Adrenal gland (tissue), 19 donors: Measurements from ENCODE around the gene GNG11. TPM values are rescaled to one million over a fixed set of nuclear protein-coding genes. Genes with fewer than 3 reads are reported as not detected.

ENCODE experiments used
- DNase-seq, 7 donors: peaks; one replicate each; pipeline ENCODE4 v3.0.0-alpha.2; 2019 to 2020
- H3K27ac ChIP-seq, 5 donors: fragments of 200-600 bp; sonication (generic) in 4 of 5; 1 replicate in 3 of 5; 2 replicates in 2 of 5; pipeline versions ENCODE4 v1.5.1 to v1.8.0; 2016 to 2020; ENCODE audit warnings: mild to moderate bottlenecking in 1 of 5
- H3K27me3 ChIP-seq: fragments of 200-600 bp; 2 replicates; pipeline ENCODE4 v1.8.0; 2021
- H3K36me3 ChIP-seq, 2 donors: fragments of 200-600 bp; replicated peaks in 1 of 2; 1 replicate in 1 of 2; 2 replicates in 1 of 2; pipeline versions ENCODE4 v1.5.1 to v1.8.0; 2018 to 2022
- H3K4me1 ChIP-seq, 2 donors: fragments of 200-600 bp; replicated peaks in 1 of 2; 1 replicate in 1 of 2; 2 replicates in 1 of 2; pipeline versions ENCODE4 v1.5.1 to v1.8.0; 2018 to 2021
- H3K4me3 ChIP-seq, 4 donors: fragments of 200-600 bp; sonication (generic) in 3 of 4; one replicate each; pipeline ENCODE4 v1.5.1; 2016 to 2018
- H3K9me3 ChIP-seq, 3 donors: fragments of 200-600 bp; sonication (generic) in 1 of 3; replicated peaks in 1 of 3; 1 replicate in 2 of 3; 2 replicates in 1 of 3; pipeline versions ENCODE4 v1.5.1 to v1.8.0; 2016 to 2021
- CTCF ChIP-seq, 6 experiments: fragments of 450-650 bp in 4 of 6; fragments of 200-600 bp in 2 of 6; sonication (generic) in 1 of 6; IDR thresholded peaks; 1 replicate in 5 of 6; 2 replicates in 1 of 6; pipeline versions ENCODE4 v1.5.1 to v1.8.0; 2016 to 2021; ENCODE audit warnings: antibody characterized with exemption in 6 of 6, mild to moderate bottlenecking in 2 of 6, moderate library complexity in 1 of 6
- POLR2A ChIP-seq, 2 donors: fragments of 450-650 bp; IDR thresholded peaks; one replicate each; pipeline ENCODE4 v1.6.1; 2017; ENCODE audit warnings: antibody characterized with exemption in 2 of 2, mild to moderate bottlenecking in 2 of 2, moderate library complexity in 1 of 2
- WGBS, 4 donors: extraction: QIAGEN DNeasy Blood & Tissue Kit in 2 of 4; methylation state at CpG; one replicate each; pipeline versions ENCODE4 v1.1.5 to v1.1.7; 2013 to 2017; 5-methylcytosine and 5-hydroxymethylcytosine counted together
- intact Hi-C, 2 donors: fragments of 100-400 bp; cut with DNase I; formaldehyde crosslinking; loops; one replicate each; pipeline versions ENCODE4 v1.14.1 to v1.15.0; 2022 to 2023
- long read RNA-seq, 10 donors: library from polyadenylated mRNA in 3 of 10; unstranded in 2 of 10; stranded (forward) in 1 of 10; transcript quantifications; one replicate each; pipeline ENCODE4 v2.0.0 and lab custom pipeline, GENCODE V29; 2021 to 2026
- polyA plus RNA-seq, 3 donors: library from polyadenylated mRNA; stranded (reverse); fragments of 200-250 nt in 2 of 3; fragments of 350-450 nt in 1 of 3; fragmentation: Illumina TruSeq in 1 of 3; extraction: RNeasy Lipid Tissue Mini Kit (QIAGEN cat#74804) in 1 of 3; gene quantifications; one replicate each; pipeline ENCODE4 v1.2.3, GENCODE V29; 2013 to 2014
- total RNA-seq, 9 donors: library from RNA; depleted of rRNA in 4 of 9; stranded (reverse); fragments of >200 nt in 4 of 9; fragments of 120-200 nt in 1 of 9; fragmentation: NEBNext Ultra II Directional in 1 of 9; extraction: Animal tissue kit (Norgen Biotek cat#: 25700) in 1 of 9; gene quantifications; one replicate each; pipeline versions ENCODE4 v1.1.0 to v1.2.4, GENCODE V29; 2013 to 2023
- donor health status: healthy with polysubstance abuse.
- donor health status: Bipolar disorder and iron deficiency.
- donor health status: DM: yes; HTN: yes; CAD: no.
- donor health status: DM: no; HTN: no; CAD: no.
- donor health status: DM: no; HTN: no; CAD: no.
- donor health status: DM: yes; HTN: yes; CAD: no.

GNG11 gene
- total RNA-seq: 10 to 100 TPM in 7 of 9 donors, 1 to 10 TPM in 2; 8.3 to 23.8 (median 15.8) TPM
- 10 to 100 TPM in 2 of 3 donors, 1 to 10 TPM in 1; 9.4 to 39.0 (median 33.6) TPM for polyA plus RNA-seq
- long read RNA-seq, donor 1, transcript GNG11-201 (2 exons, 3,055 nt): major isoform, 58 of 66 reads
- long read RNA-seq, donor 1, partial matches to known transcripts: 8 of 66 reads
- long read RNA-seq, donor 1, other reads (novel, unspliced or antisense): 0 of 66 reads
- long read RNA-seq, donor 2, transcript GNG11-201 (2 exons, 3,055 nt): major isoform, 60 of 72 reads
- long read RNA-seq, donor 2, partial matches to known transcripts: 12 of 72 reads
- long read RNA-seq, donor 2, other reads (novel, unspliced or antisense): 0 of 72 reads
- long read RNA-seq, donor 3, transcript GNG11-201 (2 exons, 3,055 nt): major isoform, 56 of 56 reads
- long read RNA-seq, donor 3, partial matches to known transcripts: 0 of 56 reads
- long read RNA-seq, donor 3, other reads (novel, unspliced or antisense): 0 of 56 reads
- long read RNA-seq, donor 4, transcript GNG11-201 (2 exons, 3,055 nt): major isoform, 49 of 50 reads
- long read RNA-seq, donor 4, partial matches to known transcripts: 1 of 50 reads
- long read RNA-seq, donor 4, other reads (novel, unspliced or antisense): 0 of 50 reads
- long read RNA-seq, donor 5, transcript GNG11-201 (2 exons, 3,055 nt): major isoform, 141 of 144 reads
- long read RNA-seq, donor 5, partial matches to known transcripts: 1 of 144 reads
- long read RNA-seq, donor 5, other reads (novel, unspliced or antisense): 2 of 144 reads
- long read RNA-seq, donor 6, transcript GNG11-201 (2 exons, 3,055 nt): major isoform, 44 of 45 reads
- long read RNA-seq, donor 6, partial matches to known transcripts: 1 of 45 reads
- long read RNA-seq, donor 6, other reads (novel, unspliced or antisense): 0 of 45 reads
- long read RNA-seq, donor 7, transcript GNG11-201 (2 exons, 3,055 nt): major isoform, 58 of 69 reads
- long read RNA-seq, donor 7, partial matches to known transcripts: 11 of 69 reads
- long read RNA-seq, donor 7, other reads (novel, unspliced or antisense): 0 of 69 reads
- long read RNA-seq, donor 8, transcript GNG11-201 (2 exons, 3,055 nt): major isoform, 93 of 109 reads
- long read RNA-seq, donor 8, partial matches to known transcripts: 16 of 109 reads
- long read RNA-seq, donor 8, other reads (novel, unspliced or antisense): 0 of 109 reads
- long read RNA-seq, donor 9, transcript GNG11-201 (2 exons, 3,055 nt): major isoform, 42 of 51 reads
- long read RNA-seq, donor 9, partial matches to known transcripts: 9 of 51 reads
- long read RNA-seq, donor 9, other reads (novel, unspliced or antisense): 0 of 51 reads
- long read RNA-seq, donor 10, transcript GNG11-201 (2 exons, 3,055 nt): major isoform, 24 of 24 reads
- long read RNA-seq, donor 10, partial matches to known transcripts: 0 of 24 reads
- long read RNA-seq, donor 10, other reads (novel, unspliced or antisense): 0 of 24 reads

GRCh38 chr7:93921607-93922566 is at the start of gene GNG11:
GNG11 (plus strand) TSS chr7:93921735; CDS start chr7:93922138, 403 bp downstream.
- H3K27ac ChIP-seq: peak within 1 kb of the TSS in 4 of 5 donors; percentile 39 to 88 (median 79)
- peak; percentile 71 to 85 (median 80) for DNase-seq
- intact Hi-C loops: loop anchor here in 1 of 2 donors (10.0 kb wide), 1 partner anchor 83 kb away; the partner anchor contains the start of gene BET1
- H3K36me3 ChIP-seq: no peaks in the 10 kb centered on the region
- WGBS, 4 donors: 1 to 4% (median 2%) methylated on average over 19 to 39 of the region's 39 CpGs
- no peaks in the 10 kb centered on the region for H3K27me3 ChIP-seq
- TF ChIP-seq CTCF (IDR thresholded peaks at IDR 0.05) (no peak), POLR2A (IDR thresholded peaks at IDR 0.05) (peak in 1 of 2 donors; percentile 54)
- no peaks in the 10 kb centered on the region for H3K9me3 ChIP-seq
- H3K4me1 ChIP-seq: peaks cover 0 to 8% of the 10 kb centered on the region in 2 donors
- peak within 1 kb of the TSS in 3 of 4 donors; percentile 5 to 76 (median 68) for H3K4me3 ChIP-seq

- Histone ChIP-seq H3K36me3 (no peaks in the 10 kb centered on the region), H3K27me3 (no peaks in the 10 kb centered on the region), H3K4me1 (no peaks in the 10 kb centered on the region), H3K9me3 (no peaks in the 10 kb centered on the region), H3K4me3 (no peak overlapping the region), H3K27ac (no peak overlapping the region)
- no peak for DNase-seq
- intact Hi-C loops: no loop called here
- TF ChIP-seq POLR2A (IDR thresholded peaks at IDR 0.05): no peak
- TF ChIP-seq CTCF (IDR thresholded peaks at IDR 0.05): no peak
- WGBS, 4 donors: 29 to 84% (median 77%) methylated on average over 1 of the region's 1 CpG
Measured at GRCh38 chr7:93873998-93874574, 47.4 kb upstream of the GNG11 start.

- Histone ChIP-seq H3K9me3 (no peaks in the 10 kb centered on the region), H3K27ac (no peak overlapping the region), H3K4me1 (no peaks in the 10 kb centered on the region), H3K27me3 (no peaks in the 10 kb centered on the region), H3K4me3 (no peak overlapping the region), H3K36me3 (no peaks in the 10 kb centered on the region)
- DNase-seq: no peak
- intact Hi-C loops: no loop called here
- 75 to 89% (median 81%) methylated on average over 3 of the region's 3 CpGs for WGBS, 4 donors
- TF ChIP-seq POLR2A (IDR thresholded peaks at IDR 0.05) (no peak), CTCF (IDR thresholded peaks at IDR 0.05) (no peak)
Measured at GRCh38 chr7:93877742-93878141, 43.8 kb upstream of the GNG11 start.
